K562 (cell line): ENCODE results near the gene HSPB7. TPM values are rescaled to one million over a fixed set of nuclear protein-coding genes. Genes with fewer than 3 reads are reported as not detected.

Source experiments
- CBFB ChIP-seq: sonication (generic); formaldehyde crosslinking; IDR thresholded peaks from 2 replicates; pipeline ENCODE4 v1.4.0; 2020; ENCODE audit warnings: mild to moderate bottlenecking, missing genetic modification reagents
- GATAD2A ChIP-seq: fragments of 450-650 bp; IDR thresholded peaks from 2 replicates; pipeline ENCODE4 v1.6.1; 2017
- MAFF ChIP-seq: IDR thresholded peaks from 2 replicates; pipeline ENCODE4 v1.6.1; 2012; ENCODE audit warnings: low read length, improper control_type of control experiment
- RBM34 ChIP-seq: fragments of 200-400 bp; formaldehyde crosslinking; IDR thresholded peaks from 2 replicates; pipeline ENCODE4 v1.6.1; 2018; ENCODE audit warnings: low read length, borderline replicate concordance; ENCODE audit not compliant: insufficient read depth
- SMARCA4 ChIP-seq: fragments of 450-650 bp; IDR thresholded peaks from 2 replicates; pipeline ENCODE4 v1.6.1; 2016
- polyA plus RNA-seq, 8 experiments: library from polyadenylated mRNA; depleted of rRNA in 4 of 8; stranded (reverse) in 5 of 8; unstranded in 3 of 8; fragments of >200 nt; fragmentation: Nextera tagmentation in 2 of 8; fragmentation: Illumina TruSeq in 1 of 8; extraction: Ambion mirVana in 2 of 8; extraction: Trizol in 1 of 8; gene quantifications; 2 replicates each; pipeline versions ENCODE4 v1.2.1 to v1.2.3, GENCODE V29; 2011 to 2014; ENCODE audit warnings: inconsistent platforms in 1 of 8, missing spikeins in 1 of 8
- total RNA-seq, 7 experiments: library from RNA; depleted of rRNA in 6 of 7; stranded (reverse); fragments of >200 nt in 6 of 7; fragmentation: Illumina TruSeq in 2 of 7; extraction: Trizol in 2 of 7; gene quantifications; 2 replicates each; pipeline versions ENCODE4 v1.2.1 to v1.2.3, GENCODE V29; 2011 to 2021; ENCODE audit warnings: low replicate concordance in 1 of 7
- TF ChIP-seq, protein P1 (sequence below), 3 experiments: fragments of 200-800 bp in 1 of 3; fragments of 250-450 bp in 1 of 3; fragments of 450-650 bp in 1 of 3; sonication (Bioruptor Pico) in 1 of 3; sonication (Bioruptor generic) in 1 of 3; formaldehyde crosslinking in 1 of 3; IDR thresholded peaks; 2 replicates each; pipeline versions ENCODE4 v1.6.1 to v1.8.0; 2016 to 2022; ENCODE audit warnings: mild to moderate bottlenecking in 2 of 3, missing genetic modification characterization in 2 of 3, missing compliant biosample characterization in 1 of 3, moderate library complexity in 1 of 3
- TF ChIP-seq, protein P2 (sequence below), 2 experiments: fragments of 450-650 bp in 1 of 2; sonication (generic) in 1 of 2; formaldehyde crosslinking in 1 of 2; IDR thresholded peaks; 2 replicates each; pipeline versions ENCODE4 v1.7.1 to v1.9.0; 2016 to 2022; ENCODE audit warnings: inconsistent platforms in 1 of 2, mild to moderate bottlenecking in 1 of 2, missing genetic modification reagents in 1 of 2
- TF ChIP-seq, protein P3 (sequence below): fragments of 450-650 bp; IDR thresholded peaks from 2 replicates; pipeline ENCODE4 v1.6.1; 2018; ENCODE audit warnings: mild to moderate bottlenecking, low read depth; ENCODE audit not compliant: partially characterized antibody
- TF ChIP-seq, protein P4 (sequence below): sonication (generic); formaldehyde crosslinking; IDR thresholded peaks from 2 replicates; pipeline ENCODE4 v1.8.1; 2023; ENCODE audit warnings: mild to moderate bottlenecking, missing genetic modification reagents

Gene HSPB7
- total and polyA plus RNA-seq, 9 of the 15 experiments (the other 6 are each of a cell fraction or from before 2014, with no cell fraction given), result 0.05 to 0.19 (median 0.07) TPM; not detected in 6

DNA sequence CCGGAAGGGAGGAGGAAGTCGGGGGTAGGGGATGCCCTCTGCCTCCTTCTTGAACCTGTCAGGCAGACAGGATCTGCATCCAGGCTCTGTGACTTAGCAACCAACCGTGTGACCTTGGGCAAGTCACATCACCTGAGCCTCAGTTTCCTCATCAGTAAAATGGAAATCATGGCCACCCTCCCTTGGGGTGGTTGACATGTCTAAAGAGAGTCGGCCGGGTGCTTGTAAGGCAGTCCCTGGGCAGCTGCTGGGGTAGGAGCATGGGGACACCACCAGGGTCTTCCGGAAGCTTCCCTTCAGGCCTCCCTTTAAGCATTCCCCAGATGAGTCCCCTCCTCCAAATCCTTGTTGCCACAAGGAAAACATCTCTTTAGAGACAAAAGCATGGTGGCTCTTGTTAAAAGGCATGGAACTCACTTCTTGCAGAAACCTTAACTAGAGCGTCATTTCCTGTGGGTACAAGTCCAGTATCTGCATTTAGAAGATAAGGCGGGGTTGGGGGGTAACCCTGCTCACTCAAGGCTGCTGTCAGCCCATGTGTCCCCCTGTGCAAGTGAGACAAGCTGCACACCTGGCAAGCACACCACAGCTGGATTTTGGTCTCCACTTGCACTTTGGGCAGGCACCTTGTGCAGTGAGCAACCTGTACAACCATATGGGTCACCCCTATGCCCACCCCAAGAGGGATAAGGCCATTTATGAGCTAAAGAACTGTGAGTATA lies 36.1 kb upstream of the HSPB7 start (continued):
- TF ChIP-seq GATAD2A (peak; percentile 40), CBFB (CRISPR knock-in tag) (peak; percentile 35; the same call in 1 of the 2 replicates), SMARCA4 (peak; percentile 82), MAFF (no peak), RBM34 (no peak)
- TF ChIP-seq, protein P1, sequence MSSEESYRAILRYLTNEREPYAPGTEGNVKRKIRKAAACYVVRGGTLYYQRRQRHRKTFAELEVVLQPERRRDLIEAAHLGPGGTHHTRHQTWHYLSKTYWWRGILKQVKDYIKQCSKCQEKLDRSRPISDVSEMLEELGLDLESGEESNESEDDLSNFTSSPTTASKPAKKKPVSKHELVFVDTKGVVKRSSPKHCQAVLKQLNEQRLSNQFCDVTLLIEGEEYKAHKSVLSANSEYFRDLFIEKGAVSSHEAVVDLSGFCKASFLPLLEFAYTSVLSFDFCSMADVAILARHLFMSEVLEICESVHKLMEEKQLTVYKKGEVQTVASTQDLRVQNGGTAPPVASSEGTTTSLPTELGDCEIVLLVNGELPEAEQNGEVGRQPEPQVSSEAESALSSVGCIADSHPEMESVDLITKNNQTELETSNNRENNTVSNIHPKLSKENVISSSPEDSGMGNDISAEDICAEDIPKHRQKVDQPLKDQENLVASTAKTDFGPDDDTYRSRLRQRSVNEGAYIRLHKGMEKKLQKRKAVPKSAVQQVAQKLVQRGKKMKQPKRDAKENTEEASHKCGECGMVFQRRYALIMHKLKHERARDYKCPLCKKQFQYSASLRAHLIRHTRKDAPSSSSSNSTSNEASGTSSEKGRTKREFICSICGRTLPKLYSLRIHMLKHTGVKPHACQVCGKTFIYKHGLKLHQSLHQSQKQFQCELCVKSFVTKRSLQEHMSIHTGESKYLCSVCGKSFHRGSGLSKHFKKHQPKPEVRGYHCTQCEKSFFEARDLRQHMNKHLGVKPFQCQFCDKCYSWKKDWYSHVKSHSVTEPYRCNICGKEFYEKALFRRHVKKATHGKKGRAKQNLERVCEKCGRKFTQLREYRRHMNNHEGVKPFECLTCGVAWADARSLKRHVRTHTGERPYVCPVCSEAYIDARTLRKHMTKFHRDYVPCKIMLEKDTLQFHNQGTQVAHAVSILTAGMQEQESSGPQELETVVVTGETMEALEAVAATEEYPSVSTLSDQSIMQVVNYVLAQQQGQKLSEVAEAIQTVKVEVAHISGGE (CRISPR knock-in tag; IDR thresholded peaks at IDR 0.05), result peak in 1 of 3 experiments; percentile 66; a peak in 1 of 6 replicates
- TF ChIP-seq, protein P2, sequence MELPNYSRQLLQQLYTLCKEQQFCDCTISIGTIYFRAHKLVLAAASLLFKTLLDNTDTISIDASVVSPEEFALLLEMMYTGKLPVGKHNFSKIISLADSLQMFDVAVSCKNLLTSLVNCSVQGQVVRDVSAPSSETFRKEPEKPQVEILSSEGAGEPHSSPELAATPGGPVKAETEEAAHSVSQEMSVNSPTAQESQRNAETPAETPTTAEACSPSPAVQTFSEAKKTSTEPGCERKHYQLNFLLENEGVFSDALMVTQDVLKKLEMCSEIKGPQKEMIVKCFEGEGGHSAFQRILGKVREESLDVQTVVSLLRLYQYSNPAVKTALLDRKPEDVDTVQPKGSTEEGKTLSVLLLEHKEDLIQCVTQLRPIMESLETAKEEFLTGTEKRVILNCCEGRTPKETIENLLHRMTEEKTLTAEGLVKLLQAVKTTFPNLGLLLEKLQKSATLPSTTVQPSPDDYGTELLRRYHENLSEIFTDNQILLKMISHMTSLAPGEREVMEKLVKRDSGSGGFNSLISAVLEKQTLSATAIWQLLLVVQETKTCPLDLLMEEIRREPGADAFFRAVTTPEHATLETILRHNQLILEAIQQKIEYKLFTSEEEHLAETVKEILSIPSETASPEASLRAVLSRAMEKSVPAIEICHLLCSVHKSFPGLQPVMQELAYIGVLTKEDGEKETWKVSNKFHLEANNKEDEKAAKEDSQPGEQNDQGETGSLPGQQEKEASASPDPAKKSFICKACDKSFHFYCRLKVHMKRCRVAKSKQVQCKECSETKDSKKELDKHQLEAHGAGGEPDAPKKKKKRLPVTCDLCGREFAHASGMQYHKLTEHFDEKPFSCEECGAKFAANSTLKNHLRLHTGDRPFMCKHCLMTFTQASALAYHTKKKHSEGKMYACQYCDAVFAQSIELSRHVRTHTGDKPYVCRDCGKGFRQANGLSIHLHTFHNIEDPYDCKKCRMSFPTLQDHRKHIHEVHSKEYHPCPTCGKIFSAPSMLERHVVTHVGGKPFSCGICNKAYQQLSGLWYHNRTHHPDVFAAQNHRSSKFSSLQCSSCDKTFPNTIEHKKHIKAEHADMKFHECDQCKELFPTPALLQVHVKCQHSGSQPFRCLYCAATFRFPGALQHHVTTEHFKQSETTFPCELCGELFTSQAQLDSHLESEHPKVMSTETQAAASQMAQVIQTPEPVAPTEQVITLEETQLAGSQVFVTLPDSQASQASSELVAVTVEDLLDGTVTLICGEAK (IDR thresholded peaks at IDR 0.05), result 0 out of 2 replicates have a peak, but pooled peaks have one; percentile 46
- TF ChIP-seq, protein P2 (CRISPR knock-in tag; IDR thresholded peaks at IDR 0.05), result no peak
- TF ChIP-seq, protein P3, sequence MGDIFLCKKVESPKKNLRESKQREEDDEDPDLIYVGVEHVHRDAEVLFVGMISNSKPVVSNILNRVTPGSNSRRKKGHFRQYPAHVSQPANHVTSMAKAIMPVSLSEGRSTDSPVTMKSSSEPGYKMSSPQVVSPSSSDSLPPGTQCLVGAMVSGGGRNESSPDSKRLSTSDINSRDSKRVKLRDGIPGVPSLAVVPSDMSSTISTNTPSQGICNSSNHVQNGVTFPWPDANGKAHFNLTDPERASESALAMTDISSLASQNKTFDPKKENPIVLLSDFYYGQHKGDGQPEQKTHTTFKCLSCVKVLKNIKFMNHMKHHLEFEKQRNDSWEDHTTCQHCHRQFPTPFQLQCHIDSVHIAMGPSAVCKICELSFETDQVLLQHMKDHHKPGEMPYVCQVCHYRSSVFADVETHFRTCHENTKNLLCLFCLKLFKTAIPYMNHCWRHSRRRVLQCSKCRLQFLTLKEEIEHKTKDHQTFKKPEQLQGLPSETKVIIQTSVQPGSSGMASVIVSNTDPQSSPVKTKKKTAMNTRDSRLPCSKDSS, result no peak
- TF ChIP-seq, protein P4, sequence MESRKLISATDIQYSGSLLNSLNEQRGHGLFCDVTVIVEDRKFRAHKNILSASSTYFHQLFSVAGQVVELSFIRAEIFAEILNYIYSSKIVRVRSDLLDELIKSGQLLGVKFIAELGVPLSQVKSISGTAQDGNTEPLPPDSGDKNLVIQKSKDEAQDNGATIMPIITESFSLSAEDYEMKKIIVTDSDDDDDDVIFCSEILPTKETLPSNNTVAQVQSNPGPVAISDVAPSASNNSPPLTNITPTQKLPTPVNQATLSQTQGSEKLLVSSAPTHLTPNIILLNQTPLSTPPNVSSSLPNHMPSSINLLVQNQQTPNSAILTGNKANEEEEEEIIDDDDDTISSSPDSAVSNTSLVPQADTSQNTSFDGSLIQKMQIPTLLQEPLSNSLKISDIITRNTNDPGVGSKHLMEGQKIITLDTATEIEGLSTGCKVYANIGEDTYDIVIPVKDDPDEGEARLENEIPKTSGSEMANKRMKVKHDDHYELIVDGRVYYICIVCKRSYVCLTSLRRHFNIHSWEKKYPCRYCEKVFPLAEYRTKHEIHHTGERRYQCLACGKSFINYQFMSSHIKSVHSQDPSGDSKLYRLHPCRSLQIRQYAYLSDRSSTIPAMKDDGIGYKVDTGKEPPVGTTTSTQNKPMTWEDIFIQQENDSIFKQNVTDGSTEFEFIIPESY, result no peak
